H1 (cell line): ENCODE data around the gene DHRS12. TPM values are rescaled to one million over a fixed set of nuclear protein-coding genes. Genes with fewer than 3 reads are reported as not detected.

Source experiments
- BRCA1 ChIP-seq: IDR thresholded peaks from 2 replicates; pipeline ENCODE4 v1.6.1; 2012; ENCODE audit warnings: low read depth, low read length, improper control_type of control experiment
- YY1 ChIP-seq: IDR thresholded peaks from 2 replicates; pipeline ENCODE4 v1.6.1; 2011; ENCODE audit warnings: low read depth, mild to moderate bottlenecking, low read length
- polyA plus RNA-seq, 7 experiments: library from polyadenylated mRNA; depleted of rRNA in 3 of 7; stranded (reverse) in 5 of 7; unstranded in 2 of 7; fragments of >200 nt in 5 of 7; fragments of 200-250 nt in 2 of 7; gene quantifications; 1 replicate in 5 of 7; 2 replicates in 1 of 7; 4 replicates in 1 of 7; pipeline versions ENCODE4 v1.2.1 to v1.2.3, GENCODE V29; 2011 to 2013; ENCODE audit warnings: missing spikeins in 2 of 7, mixed read lengths in 2 of 7
- total RNA-seq: library from RNA; stranded (reverse); fragmentation: NEBNext Ultra II Directional; extraction: Animal tissue kit (Norgen Biotek cat#: 25700); gene quantifications from 2 replicates; pipeline ENCODE4 v1.2.1, GENCODE V29; 2021

The DHRS12 gene
- total and polyA plus RNA-seq, 2 of the 8 experiments (the other 6 are each of a cell fraction or from before 2014, with no cell fraction given) = 8.7 TPM

GRCh38 chr13:51819544-51819943 lies 15.6 kb upstream of the DHRS12 start (continued):
- TF ChIP-seq YY1 (no peak), BRCA1 (no peak)
